Measurements from ENCODE around the gene PARVB.

Gene PARVB, protein sequence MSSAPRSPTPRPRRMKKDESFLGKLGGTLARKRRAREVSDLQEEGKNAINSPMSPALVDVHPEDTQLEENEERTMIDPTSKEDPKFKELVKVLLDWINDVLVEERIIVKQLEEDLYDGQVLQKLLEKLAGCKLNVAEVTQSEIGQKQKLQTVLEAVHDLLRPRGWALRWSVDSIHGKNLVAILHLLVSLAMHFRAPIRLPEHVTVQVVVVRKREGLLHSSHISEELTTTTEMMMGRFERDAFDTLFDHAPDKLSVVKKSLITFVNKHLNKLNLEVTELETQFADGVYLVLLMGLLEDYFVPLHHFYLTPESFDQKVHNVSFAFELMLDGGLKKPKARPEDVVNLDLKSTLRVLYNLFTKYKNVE

DNA sequence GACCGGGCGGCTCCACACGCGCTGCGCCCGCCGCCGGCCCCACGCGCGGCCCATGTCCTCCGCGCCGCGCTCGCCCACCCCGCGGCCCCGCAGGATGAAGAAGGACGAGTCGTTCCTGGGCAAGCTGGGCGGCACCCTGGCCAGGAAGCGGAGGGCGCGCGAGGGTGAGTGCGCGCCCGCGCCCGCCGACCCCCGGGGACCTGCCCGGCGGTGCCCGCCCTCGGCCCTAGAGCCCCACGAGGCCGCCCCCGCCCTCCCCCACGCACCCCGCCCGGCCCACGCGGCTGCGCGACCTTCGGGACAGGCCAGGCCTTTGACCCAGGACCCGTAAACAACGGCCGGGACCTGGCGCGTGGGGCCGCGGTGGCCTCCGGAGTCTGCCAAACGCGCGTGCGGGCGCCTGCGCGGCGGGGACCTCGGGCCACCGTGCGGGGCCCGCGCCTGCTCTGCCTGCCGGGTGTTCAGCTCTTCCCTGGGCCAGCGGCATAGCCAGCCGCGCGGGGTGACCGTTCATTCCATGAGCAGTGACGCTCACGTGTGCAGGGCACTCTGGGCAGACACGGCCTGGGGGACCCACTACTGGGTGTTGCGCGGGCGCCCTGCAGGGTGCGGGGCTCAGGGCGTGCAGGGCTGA lies at the start of gene PARVB:
PARVB (plus strand) TSS at position 15 of the 634 bp plus-strand sequence; CDS start at position 53, 38 bp downstream.
- DNase-seq = peak; percentile 36

DNA sequence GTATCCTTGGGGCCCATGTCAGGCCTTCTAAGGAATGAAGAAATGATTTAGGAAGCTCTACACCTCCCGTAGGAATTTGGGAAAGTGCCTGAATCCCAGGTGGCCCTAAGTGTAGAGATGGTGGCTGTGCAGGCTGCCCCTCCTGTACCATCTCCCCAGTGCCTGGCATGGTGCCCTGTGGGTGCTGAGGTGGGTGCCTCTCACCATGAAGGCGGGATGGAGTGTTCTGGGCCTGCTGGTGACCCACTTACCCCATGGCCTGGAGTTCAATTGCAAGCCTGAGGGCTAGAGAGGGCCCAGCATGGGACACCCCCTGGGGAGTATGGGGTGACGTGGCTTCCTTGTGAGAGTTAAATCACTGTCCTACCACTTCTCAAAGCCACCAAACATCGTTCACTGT lies 49.1 kb upstream of the PARVB start:
- DNase-seq = no peak

DNA sequence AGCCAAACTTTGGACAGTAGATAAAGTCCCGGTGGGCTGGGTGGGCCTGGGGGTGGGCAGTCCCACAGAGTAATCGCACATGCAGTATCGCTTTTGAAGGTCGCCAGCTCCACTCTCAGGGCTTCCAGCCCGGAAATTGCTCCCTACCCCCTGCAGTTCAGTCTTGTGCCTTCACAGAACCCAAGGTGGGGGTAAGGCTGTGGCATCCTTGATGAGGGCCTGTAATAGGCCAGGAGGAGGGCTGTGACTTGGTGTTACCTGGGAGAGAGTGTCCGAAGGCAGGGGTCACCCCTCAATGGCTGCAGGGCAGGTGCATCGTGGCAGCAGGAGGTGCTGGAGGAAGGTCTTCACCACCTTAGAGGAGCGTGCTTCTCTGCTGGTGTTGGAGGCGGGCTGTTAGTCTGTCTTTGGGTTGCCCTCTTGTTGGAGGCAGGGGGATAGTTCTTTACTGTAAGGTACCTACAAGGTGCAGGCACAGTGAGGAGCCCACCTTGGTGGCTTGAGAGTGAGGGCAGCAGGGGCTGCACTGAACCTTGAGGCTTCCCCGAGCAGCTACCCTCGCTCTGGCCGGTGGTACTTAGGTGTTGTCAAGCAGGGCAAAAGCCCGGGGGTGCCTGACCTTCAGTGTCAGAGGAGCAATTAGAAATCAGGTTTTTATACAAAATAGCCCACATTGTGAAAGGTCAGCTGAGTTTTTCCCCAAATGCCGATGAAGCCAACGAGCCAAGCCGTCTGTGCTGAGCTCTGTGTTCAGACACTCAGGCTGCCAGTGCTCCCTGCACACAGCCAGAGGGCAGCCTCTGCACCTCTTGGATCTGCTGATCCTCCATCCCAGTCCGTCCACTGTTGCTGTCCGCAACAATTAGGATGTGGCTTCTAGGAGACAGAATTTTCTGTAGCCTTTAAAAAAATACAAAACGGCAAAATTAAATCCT lies 47.0 kb upstream of the PARVB start:
- no peak for DNase-seq

DNA sequence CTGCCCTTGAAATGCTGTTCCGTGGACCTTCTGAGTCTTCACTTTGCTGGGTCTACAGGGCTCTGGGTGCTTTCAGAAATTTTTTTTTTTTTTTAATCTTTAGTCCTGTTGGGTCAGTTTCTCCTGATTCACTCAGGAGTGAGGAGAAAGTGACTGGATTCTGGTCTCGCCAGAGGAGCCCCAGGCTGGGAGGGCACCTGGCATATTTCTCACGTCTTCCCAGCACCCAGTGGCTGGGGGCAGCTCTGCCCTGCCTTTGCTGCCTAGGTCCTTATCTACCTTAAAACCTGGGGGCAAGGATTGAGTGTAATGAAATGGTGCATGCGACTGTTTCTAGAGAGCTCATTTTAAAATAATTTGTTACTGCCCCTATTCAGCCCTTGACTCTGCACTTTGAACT lies 45.5 kb upstream of the PARVB start:
- no peak for DNase-seq

DNA sequence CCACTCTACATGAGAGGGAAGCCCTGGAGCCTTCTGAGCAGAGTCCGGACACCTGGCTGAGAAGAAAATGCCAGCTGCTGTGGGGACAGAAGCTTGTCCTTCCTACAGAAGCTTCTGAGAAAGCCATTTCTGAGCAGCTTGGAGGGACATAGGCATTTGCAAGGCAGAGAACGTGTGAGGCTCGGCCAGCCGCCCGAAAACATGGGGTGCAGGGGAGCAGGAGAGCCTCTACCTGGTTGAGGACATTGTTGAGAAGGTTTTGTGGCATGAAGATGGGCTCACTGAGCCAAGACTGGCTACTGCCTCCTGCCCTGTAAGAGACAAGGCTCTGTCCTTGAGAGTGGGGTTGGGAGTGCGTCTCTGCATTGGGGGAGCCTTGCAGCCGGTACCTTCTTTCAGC lies 43.5 kb upstream of the PARVB start:
- no peak for DNase-seq

DNA sequence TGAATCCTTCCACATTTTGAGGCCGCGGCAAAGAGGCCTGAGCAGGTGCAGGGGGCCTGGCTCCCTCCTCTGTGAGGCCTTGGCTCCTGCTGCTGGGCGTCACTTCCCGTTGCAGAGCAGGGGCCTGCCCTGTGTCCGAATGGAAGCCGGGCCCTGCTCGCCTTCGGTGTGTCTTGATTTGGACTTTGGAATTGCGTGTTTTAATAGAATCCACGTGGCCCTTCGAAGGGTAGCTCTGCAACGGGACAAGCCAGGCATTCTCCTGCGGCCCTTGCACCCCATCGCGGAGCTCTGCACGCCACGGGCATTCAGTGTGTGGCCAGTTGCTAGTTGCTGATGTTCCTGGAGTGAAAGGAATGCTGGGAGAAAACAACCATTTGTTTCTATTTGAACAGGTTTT lies 43.1 kb upstream of the PARVB start:
- no peak for DNase-seq

DNA sequence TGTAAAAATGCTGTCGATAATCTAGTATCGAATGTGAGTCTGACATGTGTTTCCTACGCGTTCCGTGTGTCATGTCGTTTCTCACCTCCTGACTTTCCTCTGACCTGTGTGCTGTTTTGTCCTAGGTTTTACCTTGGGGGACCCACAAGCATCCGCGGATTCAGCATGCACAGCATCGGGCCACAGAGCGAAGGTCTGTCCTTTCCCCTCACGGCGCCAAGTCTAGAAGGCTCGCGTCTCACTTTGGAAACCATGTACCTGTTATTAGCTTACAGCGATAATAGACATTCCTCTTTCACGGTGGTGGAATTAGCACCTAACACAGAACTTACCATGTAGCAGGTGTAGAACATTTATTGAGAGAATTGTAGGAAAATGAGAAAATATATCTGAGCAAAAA lies 40.3 kb upstream of the PARVB start:
- no peak for DNase-seq

DNA sequence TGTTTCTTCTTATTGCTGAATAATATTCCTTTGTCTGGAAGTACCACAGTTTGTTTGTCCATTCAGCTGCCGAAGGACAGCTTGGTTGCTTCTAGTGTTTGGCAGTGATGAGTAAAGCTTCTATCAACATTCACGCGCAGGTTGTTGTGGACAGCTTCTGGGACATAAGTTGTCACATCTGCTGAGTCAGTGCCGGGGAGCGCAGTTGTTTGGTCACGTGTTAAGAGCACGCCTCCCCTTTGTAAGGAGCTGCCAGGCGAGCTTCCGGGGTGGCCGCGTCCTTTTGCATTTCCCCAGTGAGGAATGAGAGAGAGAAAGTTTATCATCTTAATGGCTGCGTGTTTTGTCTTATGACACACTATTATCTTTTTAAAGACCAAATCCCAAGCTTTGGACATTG lies 38.6 kb upstream of the PARVB start:
- DNase-seq = no peak

DNA sequence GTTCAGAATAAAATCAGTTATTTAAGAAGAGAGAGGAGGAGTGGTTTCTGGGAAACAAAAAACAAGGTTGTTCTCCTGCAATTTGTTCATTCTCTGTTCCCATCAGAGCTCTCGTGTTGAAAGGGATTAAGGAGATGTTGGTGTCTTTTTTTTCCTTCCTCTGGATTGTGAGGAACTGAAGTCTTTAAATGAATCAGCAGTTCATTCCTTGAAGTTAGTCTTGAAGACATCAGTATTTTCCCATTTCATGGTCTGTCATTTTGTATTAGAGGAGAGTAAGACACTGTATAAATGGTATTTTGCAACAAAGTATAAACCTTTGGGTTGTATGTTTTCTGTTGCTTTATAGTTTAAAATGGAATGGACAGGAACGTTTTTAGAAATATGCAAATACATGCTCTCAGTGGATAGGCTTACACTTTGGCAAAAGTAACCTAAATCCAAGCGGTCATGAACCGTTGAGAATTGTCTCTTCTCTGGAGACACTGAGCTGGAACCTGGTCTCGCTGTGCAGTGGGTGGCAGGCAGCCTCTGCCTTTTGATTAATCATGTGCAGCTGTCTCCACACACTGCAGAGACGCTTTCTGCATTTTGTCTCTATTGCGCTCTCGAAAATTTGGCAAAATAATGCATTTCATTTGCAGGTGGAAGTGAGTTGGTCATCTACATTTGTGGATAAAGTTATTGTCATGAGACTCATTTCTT lies 35.8 kb upstream of the PARVB start:
- DNase-seq = no peak

DNA sequence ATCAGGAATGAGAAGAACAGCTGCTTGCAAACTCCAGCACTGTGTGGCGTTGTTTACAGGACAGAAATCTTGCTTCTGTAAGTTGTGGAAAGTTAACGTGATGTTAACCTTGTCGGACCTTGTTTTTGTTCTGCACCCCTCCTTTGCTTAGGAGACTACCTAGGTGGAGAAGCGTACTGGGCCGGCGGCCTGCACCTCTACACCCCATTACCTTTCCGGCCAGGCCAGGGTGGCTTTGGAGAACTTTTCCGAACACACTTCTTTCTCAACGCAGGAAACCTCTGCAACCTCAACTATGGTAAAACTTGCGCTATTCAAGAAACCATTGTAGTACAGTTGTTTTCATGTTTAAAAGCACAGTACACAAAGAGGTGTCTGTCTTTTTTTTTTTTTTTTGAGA lies 35.1 kb upstream of the PARVB start:
- no peak for DNase-seq

DNA sequence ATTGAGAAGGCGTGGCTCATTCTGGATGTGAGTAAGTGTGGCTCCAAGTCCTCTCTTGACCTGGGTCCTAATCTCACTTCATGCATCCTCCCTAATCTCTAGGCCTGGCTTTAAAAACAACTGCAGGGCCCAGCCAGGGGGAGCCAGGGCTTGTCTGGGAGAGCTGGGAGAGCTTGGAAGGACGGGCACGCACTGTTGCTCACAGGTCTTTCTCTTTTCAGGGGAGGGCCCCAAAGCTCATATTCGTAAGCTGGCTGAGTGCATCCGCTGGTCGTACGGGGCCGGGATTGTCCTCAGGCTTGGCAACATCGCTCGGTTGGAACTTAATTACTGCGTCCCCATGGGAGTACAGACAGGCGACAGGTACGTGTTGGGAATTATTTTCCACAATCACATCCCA lies 34.1 kb upstream of the PARVB start:
- DNase-seq = no peak

DNA sequence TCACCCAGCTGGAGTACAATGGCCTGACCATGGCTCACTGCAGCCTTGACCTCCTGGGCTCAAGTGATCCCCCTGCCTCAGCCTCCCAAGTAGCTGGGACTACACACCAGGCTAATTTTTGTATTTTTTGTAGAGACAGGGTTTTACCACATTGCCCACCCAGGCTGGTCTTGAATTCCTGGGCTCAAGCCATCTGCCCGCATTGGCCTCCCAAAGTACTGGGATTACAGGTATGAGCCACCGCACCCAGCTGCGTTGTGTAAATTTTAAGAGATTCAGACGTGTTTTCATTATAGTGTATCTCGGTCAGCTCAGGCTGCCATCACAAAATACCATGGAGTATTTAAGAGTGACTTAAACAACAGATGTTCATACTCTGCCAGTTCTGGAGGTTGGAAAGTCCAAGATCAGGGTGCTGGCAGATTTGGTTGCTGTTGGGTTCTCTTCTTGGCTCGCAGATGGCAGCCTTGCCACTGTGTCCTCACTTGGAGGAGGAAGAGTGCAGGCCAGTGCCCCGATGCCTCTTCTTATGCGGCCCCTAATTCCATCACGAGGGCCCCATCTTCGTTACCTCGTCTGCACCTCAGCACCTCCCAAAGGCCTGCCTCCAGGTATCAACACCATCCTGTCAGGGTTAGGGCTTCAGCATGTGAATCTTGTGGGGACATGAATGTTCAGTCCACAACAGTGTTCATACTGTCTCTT lies 32.6 kb upstream of the PARVB start:
- DNase-seq = no peak

DNA sequence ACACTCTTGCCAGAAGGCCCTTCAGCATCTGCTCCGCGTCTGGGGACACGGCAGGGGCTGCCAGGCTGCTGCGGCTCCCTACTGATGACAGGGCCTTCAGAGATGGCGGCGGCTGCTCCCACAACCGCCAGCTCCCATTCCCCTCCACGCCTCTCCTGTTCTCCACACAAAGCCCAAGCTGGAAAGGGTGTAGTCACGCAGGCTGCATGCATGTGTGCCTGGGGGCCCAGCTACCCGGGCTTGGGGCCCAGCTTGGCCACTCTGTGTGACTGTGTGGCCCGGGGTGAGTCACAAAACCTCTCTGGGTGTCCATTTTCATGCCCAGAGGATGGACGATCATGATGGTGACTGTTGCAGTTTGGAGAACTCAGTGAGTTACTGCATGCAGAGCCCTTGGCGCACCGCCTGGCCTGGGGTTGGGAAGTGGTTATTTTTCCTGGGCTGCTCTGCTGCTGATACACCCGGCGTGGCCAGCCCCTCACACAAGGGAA lies 31.7 kb upstream of the PARVB start:
- peak; percentile 56 for DNase-seq

DNA sequence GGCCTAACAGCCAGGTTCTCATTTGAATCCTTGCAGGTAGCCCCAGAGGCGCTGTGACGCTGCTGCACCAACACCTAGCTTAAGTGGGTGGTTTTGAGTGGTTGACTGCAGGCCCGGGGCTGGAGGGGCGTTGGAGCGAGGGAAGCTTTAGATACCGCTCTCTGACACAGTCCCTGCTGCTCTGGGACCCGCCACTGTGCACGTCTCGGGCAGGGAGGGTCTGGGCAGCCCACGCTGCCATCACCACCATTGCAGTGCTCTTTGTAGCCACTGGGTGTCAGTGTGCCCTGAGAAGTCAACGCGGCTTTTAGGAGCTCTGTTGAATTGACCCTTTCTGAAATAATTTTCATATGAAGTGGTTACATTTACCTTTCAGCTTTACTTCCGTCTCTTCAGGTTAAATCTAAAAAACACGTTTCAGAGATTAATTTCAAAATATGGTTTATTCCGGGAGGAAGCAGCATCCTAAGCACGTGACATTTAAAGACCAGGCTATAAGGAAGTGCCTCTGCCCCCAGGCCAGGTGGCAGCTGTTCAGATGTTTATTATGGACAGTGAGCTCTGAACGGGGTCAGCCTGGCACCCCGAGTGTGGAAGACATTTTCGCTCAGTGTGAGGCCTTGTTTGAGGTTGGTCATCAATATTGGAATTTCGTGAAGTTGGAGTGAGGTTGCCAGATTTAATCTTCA lies 30.9 kb upstream of the PARVB start:
- peak; percentile 49 for DNase-seq

DNA sequence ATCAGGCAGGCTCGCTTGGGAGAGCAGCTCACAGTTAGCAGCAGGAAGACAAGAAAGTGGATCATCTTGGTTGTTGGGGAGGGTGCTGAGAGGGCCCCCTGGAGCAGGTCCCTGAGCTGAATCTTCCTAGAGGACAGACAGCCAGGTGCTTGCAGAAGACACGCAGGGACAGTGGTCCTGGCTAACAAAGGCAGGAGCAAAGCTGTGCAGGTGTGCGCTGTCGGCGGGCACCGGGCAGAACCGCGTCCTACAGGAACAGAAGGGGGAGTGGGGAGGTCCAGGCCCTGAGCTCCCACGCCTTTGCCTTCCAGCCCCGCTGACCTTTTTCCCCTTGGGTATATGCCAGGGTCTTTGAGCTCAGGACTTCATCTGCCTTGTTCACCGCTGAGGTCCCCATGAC lies 30.1 kb upstream of the PARVB start:
- no peak for DNase-seq

DNA sequence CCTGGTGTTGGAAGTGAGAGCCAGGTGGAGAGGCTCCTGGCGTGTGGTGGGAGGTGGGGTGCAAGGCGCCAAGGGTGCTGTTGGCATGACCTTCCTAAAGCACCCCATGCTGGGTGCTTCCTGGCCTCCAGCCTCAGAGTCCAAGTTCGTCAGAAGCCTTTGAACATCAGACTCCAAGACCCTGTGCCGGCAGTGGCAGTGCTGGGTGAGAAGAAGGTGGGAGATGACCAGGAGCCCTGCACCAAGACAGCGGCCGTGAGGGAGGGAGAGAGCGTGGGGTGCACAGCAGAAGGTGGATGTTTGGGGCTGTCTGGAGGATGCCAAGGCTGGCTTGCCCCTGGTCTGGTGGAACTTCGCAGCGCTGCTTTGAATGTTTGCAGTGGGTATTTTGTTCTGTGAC lies 29.7 kb upstream of the PARVB start:
- no peak for DNase-seq

DNA sequence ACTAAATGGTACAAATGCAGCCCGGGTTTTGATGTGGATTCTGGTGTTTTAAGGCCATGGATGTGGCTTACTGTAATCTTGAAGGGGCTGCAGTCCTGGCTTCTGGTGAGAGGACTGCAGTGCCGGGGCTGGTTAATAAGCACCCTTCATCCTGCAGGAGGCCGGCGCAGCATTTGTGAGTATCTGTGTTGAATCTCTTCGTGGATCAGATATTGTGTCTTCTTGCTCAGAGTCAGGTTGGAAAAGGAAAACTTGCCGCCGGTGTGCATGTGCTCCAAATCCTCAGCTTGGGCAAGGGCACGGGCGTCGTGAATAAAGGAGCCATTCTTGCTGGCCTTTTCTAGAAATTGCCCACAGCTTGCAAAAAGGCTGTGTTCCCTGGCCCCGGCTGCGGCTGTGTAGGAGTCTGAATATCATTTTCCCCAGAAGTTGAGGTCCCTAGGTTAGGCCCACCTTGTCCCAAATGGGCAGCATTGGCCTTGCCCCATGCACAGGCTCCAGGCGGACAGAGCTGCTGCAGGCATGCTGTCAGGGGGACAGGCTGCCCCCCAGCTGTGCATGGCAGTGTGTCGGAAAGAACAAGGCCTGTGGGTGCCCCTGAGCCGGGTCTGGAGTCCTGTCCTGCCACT lies 28.9 kb upstream of the PARVB start:
- DNase-seq = no peak

DNA sequence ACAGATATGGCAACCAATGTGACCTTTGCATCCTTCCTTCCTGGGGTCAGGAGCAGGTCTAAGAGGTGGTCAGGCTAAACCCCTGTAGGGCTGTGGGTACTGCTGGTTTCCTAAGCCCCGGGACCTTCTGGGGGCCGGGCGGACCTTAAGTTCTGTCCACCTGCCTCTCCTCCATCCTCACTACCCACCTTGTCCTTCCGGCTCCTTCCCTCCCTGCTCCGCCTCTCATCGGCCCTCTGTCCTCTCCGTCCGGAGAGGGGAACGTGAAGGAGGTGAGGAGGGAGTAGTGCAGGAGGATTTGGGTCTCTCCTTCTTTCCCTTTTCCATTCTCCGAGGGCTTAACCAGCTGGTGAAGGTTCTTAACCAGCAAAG lies 28.3 kb upstream of the PARVB start:
- DNase-seq = no peak

DNA sequence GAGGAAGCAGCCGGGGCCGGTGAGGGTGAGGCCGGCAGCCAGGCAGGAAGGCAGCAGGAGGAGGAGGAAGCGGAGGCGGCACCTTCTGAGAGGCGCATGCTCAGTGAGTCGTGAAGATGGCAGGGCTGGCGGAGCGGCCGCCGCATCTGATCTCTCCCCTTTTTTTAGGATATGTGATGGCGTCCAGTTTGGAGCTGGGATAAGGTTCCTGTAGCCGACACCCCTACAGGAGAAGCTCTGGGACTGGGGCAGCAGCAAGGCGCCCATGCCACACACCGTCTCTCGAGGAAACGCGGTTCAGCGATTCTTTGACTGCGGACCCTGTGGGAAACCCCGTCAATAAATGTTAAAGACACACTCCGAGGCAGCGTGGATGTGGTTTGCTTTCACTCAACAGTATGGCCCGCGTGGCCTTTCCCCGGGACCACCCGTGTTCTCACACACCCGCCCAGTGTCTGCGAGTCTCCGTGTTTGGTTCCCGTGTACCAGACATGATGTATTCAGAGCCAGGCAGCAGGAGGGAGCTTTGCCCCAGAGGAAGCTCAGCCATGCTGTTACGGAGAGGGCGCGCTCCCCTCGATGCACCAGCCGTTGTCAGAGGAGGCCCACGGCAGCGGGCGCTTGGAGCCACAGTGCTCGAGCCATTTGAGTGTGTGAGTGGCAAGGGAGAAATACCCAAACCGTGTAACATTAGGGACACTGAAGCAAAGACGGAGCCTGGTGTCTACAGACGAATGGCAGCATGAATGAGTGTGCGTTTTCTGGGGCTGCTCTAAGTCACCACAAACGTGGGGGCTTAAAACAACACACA lies 27.7 kb upstream of the PARVB start:
- DNase-seq = no peak

DNA sequence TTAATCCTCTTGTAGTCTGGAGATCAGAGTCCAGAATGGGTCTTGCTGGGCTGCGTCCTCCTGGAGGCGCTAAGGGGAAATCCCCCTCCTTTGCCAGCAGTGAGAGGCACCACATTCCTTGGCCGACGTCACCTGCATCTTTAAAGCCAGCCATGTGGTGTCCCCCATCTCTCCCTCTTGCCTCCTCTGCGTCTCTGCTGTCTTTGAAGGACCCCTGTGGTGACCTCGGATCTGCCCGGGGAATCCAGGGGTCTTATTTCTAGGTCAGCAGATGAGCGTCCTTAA lies 27.2 kb upstream of the PARVB start:
- no peak for DNase-seq

Data from fibroblast of skin of right biceps (primary cell).